Stomach (tissue), 4 donors: ENCODE results near the gene ATG9B.

Experiments
- EP300 ChIP-seq: sonication (generic); formaldehyde crosslinking; IDR thresholded peaks from one replicate; pipeline ENCODE4 v1.6.1; 2017; ENCODE audit warnings: antibody characterized with exemption
- TF ChIP-seq, protein P1 (sequence below), 7 experiments: fragments of 450-650 bp in 4 of 7; fragments of 200-600 bp in 3 of 7; sonication (generic) in 3 of 7; IDR thresholded peaks; one replicate each; pipeline ENCODE4 v1.5.1; 2016 to 2019; ENCODE audit warnings: antibody characterized with exemption in 7 of 7, control low read depth in 2 of 7, mild to moderate bottlenecking in 1 of 7

DNA sequence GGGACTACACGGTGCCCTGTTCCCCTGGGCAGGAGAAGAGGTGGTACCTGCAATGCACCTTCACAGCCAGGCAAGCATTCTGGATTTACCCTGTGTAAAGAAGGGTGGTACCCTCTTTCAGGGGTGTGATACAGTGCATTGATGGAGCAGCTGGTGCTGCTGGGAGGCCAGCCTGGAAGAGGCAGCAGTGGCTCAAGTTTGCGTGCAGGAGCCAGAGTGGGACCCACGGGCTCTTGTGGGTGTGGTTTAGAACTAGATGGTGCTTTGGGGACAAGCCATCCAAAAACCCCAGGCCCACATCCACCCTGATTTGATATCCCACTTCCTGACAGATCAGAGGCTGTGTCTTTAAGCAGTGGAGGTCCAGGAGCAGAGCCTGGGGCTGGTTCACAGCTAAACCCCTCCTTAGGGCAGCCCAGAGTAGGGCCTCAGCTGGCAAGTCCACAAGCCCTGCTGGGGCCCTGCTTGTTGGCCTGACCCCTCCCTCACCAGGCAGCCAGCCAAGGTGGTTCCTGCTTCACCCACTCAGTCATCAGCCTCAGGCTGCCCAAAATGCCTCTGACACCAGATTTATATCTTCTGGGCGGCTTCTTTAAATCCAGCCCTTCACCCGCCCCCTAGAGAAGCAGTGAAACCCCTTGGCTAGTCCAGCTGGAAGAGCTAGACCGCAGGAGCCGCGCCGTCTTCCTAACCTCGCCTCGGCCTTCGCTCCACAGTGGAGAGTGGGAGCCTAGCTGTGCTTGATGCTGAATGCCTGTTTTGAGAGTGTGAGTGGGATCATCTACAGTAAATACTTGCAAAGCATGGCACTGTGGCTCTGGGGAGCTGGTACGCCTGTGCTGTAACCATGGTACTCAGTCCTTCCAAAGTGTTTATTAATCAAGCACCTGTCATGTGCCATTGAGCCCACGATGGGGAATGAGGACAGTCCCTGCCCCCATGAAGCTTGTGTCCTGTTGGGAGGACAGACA lies 22.6 kb upstream of the ATG9B start:
- TF ChIP-seq, protein P1, sequence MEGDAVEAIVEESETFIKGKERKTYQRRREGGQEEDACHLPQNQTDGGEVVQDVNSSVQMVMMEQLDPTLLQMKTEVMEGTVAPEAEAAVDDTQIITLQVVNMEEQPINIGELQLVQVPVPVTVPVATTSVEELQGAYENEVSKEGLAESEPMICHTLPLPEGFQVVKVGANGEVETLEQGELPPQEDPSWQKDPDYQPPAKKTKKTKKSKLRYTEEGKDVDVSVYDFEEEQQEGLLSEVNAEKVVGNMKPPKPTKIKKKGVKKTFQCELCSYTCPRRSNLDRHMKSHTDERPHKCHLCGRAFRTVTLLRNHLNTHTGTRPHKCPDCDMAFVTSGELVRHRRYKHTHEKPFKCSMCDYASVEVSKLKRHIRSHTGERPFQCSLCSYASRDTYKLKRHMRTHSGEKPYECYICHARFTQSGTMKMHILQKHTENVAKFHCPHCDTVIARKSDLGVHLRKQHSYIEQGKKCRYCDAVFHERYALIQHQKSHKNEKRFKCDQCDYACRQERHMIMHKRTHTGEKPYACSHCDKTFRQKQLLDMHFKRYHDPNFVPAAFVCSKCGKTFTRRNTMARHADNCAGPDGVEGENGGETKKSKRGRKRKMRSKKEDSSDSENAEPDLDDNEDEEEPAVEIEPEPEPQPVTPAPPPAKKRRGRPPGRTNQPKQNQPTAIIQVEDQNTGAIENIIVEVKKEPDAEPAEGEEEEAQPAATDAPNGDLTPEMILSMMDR (IDR thresholded peaks at IDR 0.05), result no peak
- TF ChIP-seq EP300, result no peak
